MM.1S (cell line): ENCODE data around the gene SYNE1.

Experiments used
- CTCF ChIP-seq: fragments of 300-600 bp; sonication (generic); IDR thresholded peaks from 2 replicates; pipeline ENCODE4 v1.5.1; 2016; ENCODE audit warnings: antibody characterized with exemption, low read length, mixed read lengths
- EZH2 ChIP-seq: fragments of 300-600 bp; sonication (generic); optimal IDR thresholded peaks from 2 replicates; pipeline ENCODE3; 2017; ENCODE audit warnings: low read depth, mild to moderate bottlenecking, antibody characterized with exemption, low read length, mixed read lengths

GRCh38 chr6:152232501-152233151, 404.5 kb downstream of the SYNE1 start:
- no peak for TF ChIP-seq CTCF
- no peak for TF ChIP-seq EZH2
